MM.1S (cell line): ENCODE measurements around the gene RND1.
"Not testable (repeated sequence)": the region's sequence is repeated elsewhere in the genome, so short reads cannot be mapped to it uniquely, and the experiment has no call there.

Source experiments
- DNase-seq: peaks from one replicate; pipeline ENCODE4 v3.0.0-alpha.2; 2015
- H2AFZ ChIP-seq: fragments of 300-600 bp; sonication (generic); 2 replicates; pipeline ENCODE4 v1.6.0; 2016; ENCODE audit warnings: antibody characterized with exemption, low read length
- H3F3A ChIP-seq: fragments of 300-600 bp; sonication (generic); 2 replicates; pipeline ENCODE4 v1.6.1; 2016; ENCODE audit warnings: mild to moderate bottlenecking, antibody characterized with exemption, low read length, moderate library complexity, mixed read lengths; ENCODE audit not compliant: insufficient read depth
- H3K27ac ChIP-seq: fragments of 300-600 bp; sonication (generic); 2 replicates; pipeline ENCODE4 v1.5.1; 2016; ENCODE audit warnings: mild to moderate bottlenecking, low read length
- H3K27me3 ChIP-seq: fragments of 300-600 bp; sonication (generic); replicated peaks from 2 replicates; pipeline ENCODE4 v1.6.0; 2016; ENCODE audit warnings: low read length; ENCODE audit not compliant: insufficient read depth
- H3K36me3 ChIP-seq: fragments of 300-600 bp; sonication (generic); replicated peaks from 2 replicates; pipeline ENCODE4 v1.6.1; 2016; ENCODE audit warnings: mild to moderate bottlenecking, low read length, mixed read lengths; ENCODE audit not compliant: insufficient read depth
- H3K4me1 ChIP-seq: fragments of 300-600 bp; sonication (generic); 2 replicates; pipeline ENCODE4 v1.6.1; 2016; ENCODE audit warnings: low read length, mixed read lengths
- H3K4me2 ChIP-seq: fragments of 300-600 bp; sonication (generic); 2 replicates; pipeline ENCODE4 v1.6.0; 2016; ENCODE audit warnings: low read depth, low read length
- H3K4me3 ChIP-seq: fragments of 300-600 bp; sonication (generic); 2 replicates; pipeline ENCODE4 v1.5.1; 2016; ENCODE audit warnings: low read length, mixed read lengths
- H3K79me2 ChIP-seq: fragments of 300-600 bp; sonication (generic); 2 replicates; pipeline ENCODE4 v1.6.1; 2016; ENCODE audit warnings: mixed run types, low read length, mixed read lengths
- H3K9ac ChIP-seq: fragments of 300-600 bp; sonication (generic); 2 replicates; pipeline ENCODE4 v1.6.1; 2016; ENCODE audit warnings: low read length, mixed read lengths
- H3K9me2 ChIP-seq: fragments of 300-600 bp; sonication (generic); replicated peaks from 2 replicates; pipeline ENCODE4 v1.6.1; 2016; ENCODE audit warnings: mild to moderate bottlenecking, low read length, mixed read lengths; ENCODE audit not compliant: insufficient read depth
- H3K9me3 ChIP-seq: fragments of 300-600 bp; sonication (generic); replicated peaks from 2 replicates; pipeline ENCODE4 v1.6.1; 2016; ENCODE audit warnings: mild to moderate bottlenecking, low read length, mixed read lengths; ENCODE audit not compliant: insufficient read depth
- H4K20me1 ChIP-seq: fragments of 300-600 bp; sonication (generic); 2 replicates; pipeline ENCODE4 v1.6.1; 2016; ENCODE audit warnings: mild to moderate bottlenecking, low read length, moderate library complexity, mixed read lengths; ENCODE audit not compliant: insufficient read depth
- CTCF ChIP-seq: fragments of 300-600 bp; sonication (generic); IDR thresholded peaks from 2 replicates; pipeline ENCODE4 v1.5.1; 2016; ENCODE audit warnings: antibody characterized with exemption, low read length, mixed read lengths
- EZH2 ChIP-seq: fragments of 300-600 bp; sonication (generic); optimal IDR thresholded peaks from 2 replicates; pipeline ENCODE3; 2017; ENCODE audit warnings: low read depth, mild to moderate bottlenecking, antibody characterized with exemption, low read length, mixed read lengths
- EZH2phosphoT487 ChIP-seq: fragments of 300-600 bp; sonication (generic); IDR thresholded peaks from 2 replicates; pipeline ENCODE4 v1.6.1; 2018; ENCODE audit warnings: antibody characterized with exemption, low read length

Gene RND1

GRCh38 chr12:48863291-48863690, 2.4 kb downstream of the RND1 start:
- Histone ChIP-seq H3K79me2 (peaks cover 6% of the 10 kb centered on the region; the same call in 1 of the 2 replicates), H3K27ac (no peak overlapping the region), H3K4me1 (peaks cover 7% of the 10 kb centered on the region), H4K20me1 (no peaks in the 10 kb centered on the region), H3K27me3 (no peaks in the 10 kb centered on the region), H3K9me2 (no peaks in the 10 kb centered on the region), H3K4me2 (no peak overlapping the region), H3F3A (no peaks in the 10 kb centered on the region), H2AFZ (no peak overlapping the region), H3K4me3 (no peak overlapping the region), H3K9ac (no peak overlapping the region), H3K9me3 (no peaks in the 10 kb centered on the region), H3K36me3 (no peaks in the 10 kb centered on the region)
- DNase-seq = no peak
- no peak for TF ChIP-seq CTCF
- TF ChIP-seq EZH2 = no peak
- no peak for TF ChIP-seq EZH2phosphoT487

GRCh38 chr12:48862760-48863159, 2.9 kb downstream of the RND1 start:
- no peak for DNase-seq
- no peaks in the 10 kb centered on the region for H3F3A ChIP-seq
- H3K36me3 ChIP-seq = no peaks in the 10 kb centered on the region
- H3K27ac ChIP-seq = no peak overlapping the region
- no peaks in the 10 kb centered on the region for H4K20me1 ChIP-seq
- H2AFZ ChIP-seq = no peak overlapping the region
- no peak overlapping the region for H3K9ac ChIP-seq
- H3K4me2 ChIP-seq = no peak overlapping the region
- no peak overlapping the region for H3K4me3 ChIP-seq
- no peaks in the 10 kb centered on the region for H3K9me3 ChIP-seq
- H3K4me1 ChIP-seq = peaks cover 7% of the 10 kb centered on the region
- H3K9me2 ChIP-seq = no peaks in the 10 kb centered on the region
- peaks cover 6% of the 10 kb centered on the region; the same call in 1 of the 2 replicates for H3K79me2 ChIP-seq
- no peak for TF ChIP-seq CTCF
- TF ChIP-seq EZH2phosphoT487 = no peak
- no peak for TF ChIP-seq EZH2
- no peaks in the 10 kb centered on the region for H3K27me3 ChIP-seq

- no peak overlapping the region for H3K4me2 ChIP-seq
- no peaks in the 10 kb centered on the region for H3K36me3 ChIP-seq
- DNase-seq = no peak
- peaks cover 6% of the 10 kb centered on the region; the same call in 1 of the 2 replicates for H3K79me2 ChIP-seq
- no peak overlapping the region for H3K9ac ChIP-seq
- H3K27ac ChIP-seq = no peak overlapping the region
- TF ChIP-seq EZH2phosphoT487 (no peak), CTCF (no peak), EZH2 (no peak)
- no peaks in the 10 kb centered on the region for H3F3A ChIP-seq
- H3K4me3 ChIP-seq = no peak overlapping the region
- H4K20me1 ChIP-seq = no peaks in the 10 kb centered on the region
- H2AFZ ChIP-seq = no peak overlapping the region
- no peaks in the 10 kb centered on the region for H3K27me3 ChIP-seq
- no peaks in the 10 kb centered on the region for H3K9me3 ChIP-seq
- no peaks in the 10 kb centered on the region for H3K9me2 ChIP-seq
- H3K4me1 ChIP-seq = peaks cover 6% of the 10 kb centered on the region
Observed at GRCh38 chr12:48861111-48861510, 4.6 kb downstream of the RND1 start.

GRCh38 chr12:48860236-48860635, 5.4 kb downstream of the RND1 start:
- not testable (repeated sequence) for H3K36me3 ChIP-seq, H3K9me3 ChIP-seq

More at GRCh38 chr12:48860236-48860635, 5.4 kb downstream of the RND1 start:
- H4K20me1 ChIP-seq, H3K4me3 ChIP-seq, H3K27me3 ChIP-seq, H3K27ac ChIP-seq, H3K9me2 ChIP-seq, H3F3A ChIP-seq, H3K79me2 ChIP-seq, H3K4me2 ChIP-seq, H3K9ac ChIP-seq, H3K4me1 ChIP-seq, H2AFZ ChIP-seq, DNase-seq: not testable (repeated sequence)
